Measurements from ENCODE around the gene PAPLN. TPM values are rescaled to one million over a fixed set of nuclear protein-coding genes. Genes with fewer than 3 reads are reported as not detected.

The PAPLN gene
- total RNA-seq, 1 experiment from 2014 or later, result 0.40 TPM

DNA sequence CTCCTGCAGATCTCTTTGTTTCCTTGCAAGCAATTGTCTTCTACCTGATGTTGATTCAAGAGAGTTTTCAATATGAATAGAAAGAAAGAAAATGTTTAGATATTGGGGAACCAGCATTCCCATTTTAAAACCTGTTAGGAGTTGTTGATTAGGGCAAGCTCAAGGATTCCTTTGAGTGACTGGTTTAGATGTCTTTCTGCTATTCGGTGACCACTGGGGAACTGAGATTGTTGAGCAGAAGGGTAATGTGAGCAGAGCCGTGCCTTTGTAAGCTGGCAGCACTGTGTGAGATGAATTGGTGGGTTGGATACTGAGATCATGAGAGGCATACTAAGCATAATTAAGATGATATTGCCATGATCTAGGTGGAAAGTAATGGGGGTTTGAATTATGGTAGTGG is 39.1 kb upstream of the PAPLN start:
- Histone ChIP-seq H3K9ac (ENCODE audit: low read length) (no peak overlapping the region), H3K4me1 (ENCODE audit: insufficient read depth, low read length) (no peaks in the 10 kb centered on the region), H3K36me3 (ENCODE audit: low read depth, low read length) (peaks cover 23% of the 10 kb centered on the region), H4K20me1 (ENCODE audit: low read length) (no peaks in the 10 kb centered on the region), H3K79me2 (ENCODE audit: low read length) (no peaks in the 10 kb centered on the region), H3K27me3 (ENCODE audit: low read length) (no peaks in the 10 kb centered on the region), H3K27ac (ENCODE audit: low read length) (no peak overlapping the region), H3K4me2 (ENCODE audit: low read length) (no peak overlapping the region), H3K9me2 (replicated peaks; ENCODE audit: low read length) (no peaks in the 10 kb centered on the region), H3F3A (ENCODE audit: low read length, unreplicated experiment) (no peaks in the 10 kb centered on the region), H3K9me3 (ENCODE audit: low read length) (no peaks in the 10 kb centered on the region), H2AFZ (ENCODE audit: low read length) (no peak overlapping the region), H3K4me3 (ENCODE audit: low read length) (no peak overlapping the region)
- no TSS peak for BruUV-seq (replicated peaks)
- intact Hi-C loops (cut with micrococcal nuclease), result no loop called here
- ATAC-seq (no peak), DNase-seq (no peak)
- ChIA-PET CTCF (no interaction called here), POLR2A (ENCODE audit: unreplicated experiment) (no interaction called here)
- TF ChIP-seq EZH2phosphoT487 (IDR thresholded peaks at IDR 0.05; ENCODE audit: borderline replicate concordance, low read length), result no peak
- TF ChIP-seq EZH2 (IDR thresholded peaks at IDR 0.05; ENCODE audit: low read length, unreplicated experiment), result no peak
- TF ChIP-seq, protein P1, sequence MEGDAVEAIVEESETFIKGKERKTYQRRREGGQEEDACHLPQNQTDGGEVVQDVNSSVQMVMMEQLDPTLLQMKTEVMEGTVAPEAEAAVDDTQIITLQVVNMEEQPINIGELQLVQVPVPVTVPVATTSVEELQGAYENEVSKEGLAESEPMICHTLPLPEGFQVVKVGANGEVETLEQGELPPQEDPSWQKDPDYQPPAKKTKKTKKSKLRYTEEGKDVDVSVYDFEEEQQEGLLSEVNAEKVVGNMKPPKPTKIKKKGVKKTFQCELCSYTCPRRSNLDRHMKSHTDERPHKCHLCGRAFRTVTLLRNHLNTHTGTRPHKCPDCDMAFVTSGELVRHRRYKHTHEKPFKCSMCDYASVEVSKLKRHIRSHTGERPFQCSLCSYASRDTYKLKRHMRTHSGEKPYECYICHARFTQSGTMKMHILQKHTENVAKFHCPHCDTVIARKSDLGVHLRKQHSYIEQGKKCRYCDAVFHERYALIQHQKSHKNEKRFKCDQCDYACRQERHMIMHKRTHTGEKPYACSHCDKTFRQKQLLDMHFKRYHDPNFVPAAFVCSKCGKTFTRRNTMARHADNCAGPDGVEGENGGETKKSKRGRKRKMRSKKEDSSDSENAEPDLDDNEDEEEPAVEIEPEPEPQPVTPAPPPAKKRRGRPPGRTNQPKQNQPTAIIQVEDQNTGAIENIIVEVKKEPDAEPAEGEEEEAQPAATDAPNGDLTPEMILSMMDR (conservative IDR thresholded peaks at IDR 0.05; ENCODE audit: low read depth, low read length), result no peak

DNA sequence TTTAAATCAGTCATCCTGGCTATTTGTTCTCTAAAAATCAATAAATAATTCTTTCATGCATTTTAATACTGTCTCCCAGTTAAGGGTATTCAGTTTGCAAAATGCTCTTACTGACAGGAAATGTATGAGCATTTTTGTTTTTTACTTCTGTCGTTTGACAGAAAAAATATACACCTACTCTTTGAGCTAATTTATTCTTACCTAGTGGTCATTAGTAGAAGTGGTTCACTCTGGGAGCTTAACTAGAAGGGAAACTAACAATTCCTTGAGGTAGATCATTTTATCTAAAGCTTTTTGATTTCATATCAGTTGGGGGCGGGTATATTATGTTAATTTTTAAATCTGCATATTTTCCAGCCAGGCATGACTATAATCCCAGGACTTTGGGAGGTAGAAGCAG is 33.8 kb upstream of the PAPLN start:
- Histone ChIP-seq H4K20me1 (ENCODE audit: low read length) (no peaks in the 10 kb centered on the region), H3F3A (ENCODE audit: low read length, unreplicated experiment) (no peaks in the 10 kb centered on the region), H3K9ac (ENCODE audit: low read length) (no peak overlapping the region), H3K9me3 (ENCODE audit: low read length) (no peaks in the 10 kb centered on the region), H3K4me2 (ENCODE audit: low read length) (no peak overlapping the region), H3K4me3 (ENCODE audit: low read length) (no peak overlapping the region), H3K9me2 (replicated peaks; ENCODE audit: low read length) (no peaks in the 10 kb centered on the region), H3K4me1 (ENCODE audit: insufficient read depth, low read length) (no peaks in the 10 kb centered on the region), H3K36me3 (ENCODE audit: low read depth, low read length) (peaks cover 30% of the 10 kb centered on the region), H3K27me3 (ENCODE audit: low read length) (no peaks in the 10 kb centered on the region), H2AFZ (ENCODE audit: low read length) (no peak overlapping the region), H3K27ac (ENCODE audit: low read length) (no peak overlapping the region), H3K79me2 (ENCODE audit: low read length) (no peaks in the 10 kb centered on the region)
- intact Hi-C loops (cut with micrococcal nuclease), result no loop called here
- ChIA-PET CTCF (interaction anchor here (0.9 to 1.1 kb wide), 2 partner anchors 28 to 30 kb away, joined by 3 read pairs; no protein-coding TSS in a partner anchor), POLR2A (ENCODE audit: unreplicated experiment) (no interaction called here)
- ATAC-seq (no peak), DNase-seq (no peak)
- BruUV-seq (replicated peaks), result no TSS peak
- TF ChIP-seq, protein P1 (conservative IDR thresholded peaks at IDR 0.05; ENCODE audit: low read depth, low read length), result no peak

DNA sequence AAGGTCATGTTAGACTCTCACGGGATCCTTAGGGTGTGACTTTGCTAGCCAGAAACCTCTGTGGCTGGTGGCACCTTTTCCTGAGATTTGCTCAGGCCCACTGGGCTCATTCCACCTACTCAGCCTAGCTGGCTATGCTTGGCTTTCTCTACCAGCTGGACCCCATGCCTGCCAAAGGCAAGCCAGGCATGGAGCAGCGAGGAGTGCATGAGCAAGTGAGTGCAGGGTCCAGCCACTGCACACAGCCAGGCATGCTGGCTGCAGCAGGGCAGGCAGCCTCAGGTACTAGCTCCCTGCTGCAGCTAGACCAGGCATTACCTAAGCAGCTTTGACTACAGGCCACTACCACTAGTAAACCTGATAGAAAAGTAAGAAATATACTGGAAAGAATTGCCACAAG is 29.7 kb upstream of the PAPLN start:
- no peaks in the 10 kb centered on the region for H3K9me2 ChIP-seq (replicated peaks; ENCODE audit: low read length)
- H3K4me2 ChIP-seq (ENCODE audit: low read length), result no peak overlapping the region
- DNase-seq (no peak), ATAC-seq (no peak)
- intact Hi-C loops (cut with micrococcal nuclease), result no loop called here
- no peaks in the 10 kb centered on the region for H3K27me3 ChIP-seq (ENCODE audit: low read length)
- no TSS peak for BruUV-seq (replicated peaks)
- no peaks in the 10 kb centered on the region for H3K9me3 ChIP-seq (ENCODE audit: low read length)
- peaks cover 28% of the 10 kb centered on the region for H3K4me1 ChIP-seq (ENCODE audit: insufficient read depth, low read length)
- no peak overlapping the region for H3K9ac ChIP-seq (ENCODE audit: low read length)
- H3K4me3 ChIP-seq (ENCODE audit: low read length), result no peak overlapping the region
- TF ChIP-seq EZH2phosphoT487 (IDR thresholded peaks at IDR 0.05; ENCODE audit: borderline replicate concordance, low read length) (no peak), EZH2 (IDR thresholded peaks at IDR 0.05; ENCODE audit: low read length, unreplicated experiment) (no peak)
- TF ChIP-seq, protein P1 (conservative IDR thresholded peaks at IDR 0.05; ENCODE audit: low read depth, low read length), result no peak
- H3K27ac ChIP-seq (ENCODE audit: low read length), result no peak overlapping the region
- no peaks in the 10 kb centered on the region for H4K20me1 ChIP-seq (ENCODE audit: low read length)
- H2AFZ ChIP-seq (ENCODE audit: low read length), result no peak overlapping the region
- CTCF ChIA-PET, result no interaction called here
- H3F3A ChIP-seq (ENCODE audit: low read length, unreplicated experiment), result peaks cover 12% of the 10 kb centered on the region
- peaks cover 42% of the 10 kb centered on the region for H3K36me3 ChIP-seq (ENCODE audit: low read depth, low read length)
- H3K79me2 ChIP-seq (ENCODE audit: low read length), result no peaks in the 10 kb centered on the region
- POLR2A ChIA-PET (ENCODE audit: unreplicated experiment), result no interaction called here
